HepG2 (cell line): ENCODE data around the gene GPR32. TPM values are rescaled to one million over a fixed set of nuclear protein-coding genes. Genes with fewer than 3 reads are reported as not detected.
"Not testable (repeated sequence)": the region's sequence is repeated elsewhere in the genome, so short reads cannot be mapped to it uniquely, and the experiment has no call there.

Source experiments
- ATAC-seq: fragments of 200-7000 bp; cut with Tn5 transposase; 3 replicates; pipeline ENCODE4 v1.9.1; 2020; ENCODE audit warnings: mild to moderate bottlenecking, moderate library complexity
- BruUV-seq: library from RNA; stranded (reverse); fragments of 400-500 nt; replicated peaks from 2 replicates; lab custom pipeline; 2021; lab: Mats Ljungman, UMichigan
- CTCF ChIA-PET: fragments of 300-600 bp; formaldehyde crosslinking; extraction: SDS; loops from one replicate; lab custom pipeline; 2021; ENCODE audit warnings: low total read pairs, inconsistent platforms, low intra/inter-chr PET ratio; lab: Yijun Ruan, JAX
- POLR2A ChIA-PET: fragments of 350-600 bp; sonication (Branson Sonifier 250); formaldehyde crosslinking; loops from one replicate; lab custom pipeline; 2020; ENCODE audit warnings: antibody characterized with exemption, inconsistent platforms; lab: Yijun Ruan, JAX
- DNase-seq: peaks from one replicate; pipeline ENCODE4 v3.0.0-alpha.2; 2015; ENCODE audit warnings: low spot score
- FAIRE-seq: peaks from 3 replicates; lab custom pipeline; 2011; peaks lifted over from hg19 to GRCh38; lab: Jason Lieb, UNC
- H2AFZ ChIP-seq: one replicate; pipeline ENCODE4 v1.6.1; 2011; ENCODE audit warnings: low read length, inconsistent platforms
- H3K27ac ChIP-seq: fragments of 300-600 bp; 3 replicates; pipeline ENCODE4 v1.8.0; 2011; ENCODE audit warnings: mixed run types, mild to moderate bottlenecking, mixed read lengths, low read length, inconsistent platforms; ENCODE audit not compliant: insufficient read depth; ENCODE audit errors: extremely low read length
- H3K27me3 ChIP-seq, 2 experiments: fragments of 200-600 bp in 1 of 2; 2 replicates in 1 of 2; 3 replicates in 1 of 2; pipeline versions ENCODE4 v1.6.0 to v1.8.0; 2011; ENCODE audit warnings: low read length in 2 of 2, mild to moderate bottlenecking in 2 of 2, moderate library complexity in 2 of 2, inconsistent platforms in 1 of 2; ENCODE audit not compliant: insufficient read depth in 2 of 2, control insufficient read depth in 1 of 2
- H3K36me3 ChIP-seq, 2 experiments: fragments of 200-600 bp in 1 of 2; replicated peaks in 1 of 2; 2 replicates in 1 of 2; 3 replicates in 1 of 2; pipeline versions ENCODE4 v1.5.1 to v1.8.0; 2011; ENCODE audit warnings: low read length in 2 of 2, inconsistent platforms in 1 of 2; ENCODE audit not compliant: insufficient read depth in 2 of 2, control insufficient read depth in 1 of 2
- H3K4me1 ChIP-seq: 2 replicates; pipeline ENCODE4 v1.5.1; 2012; ENCODE audit warnings: low read length, inconsistent platforms; ENCODE audit not compliant: insufficient read depth
- H3K4me2 ChIP-seq: 2 replicates; pipeline ENCODE4 v1.6.0; 2011; ENCODE audit warnings: low read depth, low read length, inconsistent platforms
- H3K4me3 ChIP-seq, 3 experiments: fragments of 200-600 bp in 1 of 3; sonication (generic), shearing (Covaris generic) in 1 of 3; replicated peaks in 1 of 3; 2 replicates each; pipeline ENCODE4 v1.5.1; 2011 to 2016; ENCODE audit warnings: low read length in 3 of 3, inconsistent platforms in 2 of 3, low read depth in 2 of 3, mild to moderate bottlenecking in 2 of 3, control low read depth in 1 of 3, mixed read lengths in 1 of 3; ENCODE audit not compliant: insufficient read depth in 1 of 3
- H3K79me2 ChIP-seq: one replicate; pipeline ENCODE4 v1.6.1; 2011; ENCODE audit warnings: low read length, inconsistent platforms; ENCODE audit not compliant: insufficient read depth
- H3K9ac ChIP-seq: 2 replicates; pipeline ENCODE4 v1.6.0; 2011; ENCODE audit warnings: mild to moderate bottlenecking, low read depth, low read length, inconsistent platforms; ENCODE audit not compliant: insufficient read depth
- H3K9me3 ChIP-seq: 2 replicates; pipeline ENCODE4 v1.5.1; 2012; ENCODE audit warnings: mild to moderate bottlenecking, low read length
- H4K20me1 ChIP-seq: 2 replicates; pipeline ENCODE4 v1.6.0; 2011; ENCODE audit warnings: inconsistent platforms, mild to moderate bottlenecking, low read length, moderate library complexity; ENCODE audit not compliant: insufficient read depth
- CEBPB ChIP-seq: IDR thresholded peaks from 2 replicates; pipeline ENCODE4 v1.6.1; 2011; ENCODE audit warnings: low read depth, low read length, improper control_type of control experiment, borderline replicate concordance
- CEBPG ChIP-seq: IDR thresholded peaks from 2 replicates; pipeline ENCODE4 v1.6.1; 2016
- ELF4 ChIP-seq: sonication (generic); formaldehyde crosslinking; IDR thresholded peaks from 2 replicates; pipeline ENCODE4 v1.5.0; 2020; ENCODE audit warnings: missing genetic modification reagents, mild to moderate bottlenecking, moderate library complexity, borderline replicate concordance
- HDAC2 ChIP-seq: sonication (generic); formaldehyde crosslinking; IDR thresholded peaks from 2 replicates; pipeline ENCODE4 v1.4.0; 2020; ENCODE audit warnings: missing genetic modification reagents
- NFYB ChIP-seq: sonication (generic); formaldehyde crosslinking; IDR thresholded peaks from 2 replicates; pipeline ENCODE4 v1.4.0; 2020; ENCODE audit warnings: missing genetic modification reagents
- NFYC ChIP-seq: IDR thresholded peaks from 2 replicates; pipeline ENCODE4 v1.6.1; 2016; ENCODE audit warnings: missing genetic modification reagents, missing compliant biosample characterization
- SRF ChIP-seq: IDR thresholded peaks from 2 replicates; pipeline ENCODE4 v1.6.1; 2011; ENCODE audit warnings: mild to moderate bottlenecking, low read depth, low read length, moderate library complexity
- THAP11 ChIP-seq: IDR thresholded peaks from 2 replicates; pipeline ENCODE4 v1.6.1; 2016; ENCODE audit warnings: missing biosample characterization, missing genetic modification reagents
- ZNF33A ChIP-seq: sonication (generic); formaldehyde crosslinking; IDR thresholded peaks from 2 replicates; pipeline ENCODE4 v1.5.1; 2020; ENCODE audit warnings: missing genetic modification reagents, mild to moderate bottlenecking, moderate library complexity, borderline replicate concordance
- ZNF563 ChIP-seq: sonication (generic); formaldehyde crosslinking; IDR thresholded peaks from 2 replicates; pipeline ENCODE4 v1.8.0; 2022; ENCODE audit warnings: mild to moderate bottlenecking, moderate library complexity, missing genetic modification reagents
- WGBS: methylation state at CpG from one replicate; pipeline ENCODE4 v1.1.6; 2017; ENCODE audit warnings: low lambda C conversion rate; 5-methylcytosine and 5-hydroxymethylcytosine counted together
- in situ Hi-C: cut with HindIII; loops from 2 replicates; pipeline ENCODE4 v1.10.0; 2017; ENCODE audit warnings: low pct_unique_long_range_greater_than_20kb; ENCODE audit not compliant: extremely low pct_ligation_motif_present
- intact Hi-C: fragments of 100-400 bp; cut with micrococcal nuclease; formaldehyde crosslinking; loops from one replicate; pipeline ENCODE4 v1.10.0; 2022; ENCODE audit not compliant: unreplicated experiment
- polyA plus RNA-seq, 8 experiments: library from polyadenylated mRNA; depleted of rRNA in 3 of 8; stranded (reverse) in 7 of 8; unstranded in 1 of 8; fragments of >200 nt; fragmentation: Illumina TruSeq in 4 of 8; extraction: Trizol in 4 of 8; gene quantifications; 2 replicates each; pipeline versions ENCODE4 v1.2.1 to v1.2.3, GENCODE V29; 2011 to 2016; ENCODE audit warnings: low read depth in 4 of 8, missing spikeins in 1 of 8, mixed read lengths in 1 of 8; ENCODE audit not compliant: insufficient read depth in 1 of 8
- total RNA-seq, 5 experiments: library from RNA; depleted of rRNA; stranded (reverse); fragments of >200 nt; fragmentation: Illumina TruSeq; extraction: Trizol; gene quantifications; 2 replicates each; pipeline ENCODE4 v1.2.3, GENCODE V29; 2016; ENCODE audit warnings: low read depth in 1 of 5
- TF ChIP-seq, protein P1 (sequence below): sonication (generic); formaldehyde crosslinking; IDR thresholded peaks from 2 replicates; pipeline ENCODE4 v1.5.0; 2020; ENCODE audit warnings: mild to moderate bottlenecking, missing genetic modification reagents

Gene GPR32
- total and polyA plus RNA-seq, 2 of the 13 experiments (the other 11 are each of a cell fraction or from before 2014, with no cell fraction given) = not detected

- FAIRE-seq, H2AFZ ChIP-seq, CTCF ChIA-PET, H4K20me1 ChIP-seq, H3K9me3 ChIP-seq, in situ Hi-C loops, H3K9ac ChIP-seq, H3K36me3 ChIP-seq, H3K4me1 ChIP-seq, H3K4me2 ChIP-seq, BruUV-seq, intact Hi-C loops, H3K4me3 ChIP-seq, POLR2A ChIA-PET, H3K79me2 ChIP-seq, ATAC-seq, H3K27me3 ChIP-seq, DNase-seq, H3K27ac ChIP-seq: not testable (repeated sequence)
- WGBS = 40% methylated on average over 3 of the region's 3 CpGs
Observed at GRCh38 chr19:50757624-50758023, 12.6 kb upstream of the GPR32 start.

DNA sequence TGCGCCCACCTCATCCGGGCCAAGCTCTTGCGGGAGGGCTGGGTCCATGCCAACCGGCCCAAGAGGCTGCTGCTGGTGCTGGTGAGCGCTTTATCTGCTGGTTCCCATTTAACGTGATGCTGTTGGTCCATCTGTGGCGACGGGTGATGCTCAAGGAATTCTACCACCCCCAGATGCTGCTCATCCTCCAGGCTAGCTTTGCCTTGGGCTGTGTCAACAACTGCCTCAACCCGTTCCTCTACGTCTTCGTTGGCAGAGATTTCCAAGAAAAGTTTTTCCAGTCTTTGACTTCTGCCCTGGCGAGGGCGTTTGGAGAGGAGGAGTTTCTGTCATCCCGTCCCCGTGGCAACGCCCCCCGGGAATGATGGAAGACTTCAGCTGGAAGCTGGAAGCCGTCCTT lies 11.2 kb upstream of the GPR32 start:
- ATAC-seq, POLR2A ChIA-PET, H3K9ac ChIP-seq, H3K9me3 ChIP-seq, intact Hi-C loops, H3K27ac ChIP-seq, H3K4me3 ChIP-seq, H3K36me3 ChIP-seq, FAIRE-seq, BruUV-seq, H3K4me1 ChIP-seq, DNase-seq, in situ Hi-C loops, CTCF ChIA-PET, H3K27me3 ChIP-seq, H3K79me2 ChIP-seq, H4K20me1 ChIP-seq, H2AFZ ChIP-seq, H3K4me2 ChIP-seq: not testable (repeated sequence)
- WGBS = 61% methylated on average over 6 of the region's 18 CpGs

- POLR2A ChIA-PET = no interaction called here
- Histone ChIP-seq H2AFZ (no peak overlapping the region), H3K79me2 (no peaks in the 10 kb centered on the region), H4K20me1 (no peaks in the 10 kb centered on the region), H3K4me1 (no peaks in the 10 kb centered on the region), H3K27ac (no peak overlapping the region), H3K4me3 (no peak overlapping the region), H3K27me3 (no peaks in the 10 kb centered on the region; a peak in 1 of 5 replicates), H3K4me2 (no peak overlapping the region), H3K9ac (no peak overlapping the region), H3K9me3 (no peaks in the 10 kb centered on the region), H3K36me3 (no peaks in the 10 kb centered on the region)
- in situ Hi-C loops = no loop called here
- CTCF ChIA-PET = no interaction called here
- intact Hi-C loops = no loop called here
- DNase-seq (peak; percentile 13), ATAC-seq (no peak), FAIRE-seq (no peak)
- 35% methylated on average over 4 of the region's 4 CpGs for WGBS
- BruUV-seq = no TSS peak
- TF ChIP-seq SRF = no peak
- TF ChIP-seq NFYC (CRISPR knock-in tag) = peak; percentile 76
- peak; percentile 85 for TF ChIP-seq NFYB (CRISPR knock-in tag)
- no peak for TF ChIP-seq HDAC2
- TF ChIP-seq CEBPG = 0 out of 2 replicates have a peak, but pooled peaks have one; percentile 25
- no peak for TF ChIP-seq ELF4 (CRISPR knock-in tag)
- TF ChIP-seq CEBPB = peak; percentile 81
- TF ChIP-seq ZNF33A = no peak
- TF ChIP-seq, protein P1, sequence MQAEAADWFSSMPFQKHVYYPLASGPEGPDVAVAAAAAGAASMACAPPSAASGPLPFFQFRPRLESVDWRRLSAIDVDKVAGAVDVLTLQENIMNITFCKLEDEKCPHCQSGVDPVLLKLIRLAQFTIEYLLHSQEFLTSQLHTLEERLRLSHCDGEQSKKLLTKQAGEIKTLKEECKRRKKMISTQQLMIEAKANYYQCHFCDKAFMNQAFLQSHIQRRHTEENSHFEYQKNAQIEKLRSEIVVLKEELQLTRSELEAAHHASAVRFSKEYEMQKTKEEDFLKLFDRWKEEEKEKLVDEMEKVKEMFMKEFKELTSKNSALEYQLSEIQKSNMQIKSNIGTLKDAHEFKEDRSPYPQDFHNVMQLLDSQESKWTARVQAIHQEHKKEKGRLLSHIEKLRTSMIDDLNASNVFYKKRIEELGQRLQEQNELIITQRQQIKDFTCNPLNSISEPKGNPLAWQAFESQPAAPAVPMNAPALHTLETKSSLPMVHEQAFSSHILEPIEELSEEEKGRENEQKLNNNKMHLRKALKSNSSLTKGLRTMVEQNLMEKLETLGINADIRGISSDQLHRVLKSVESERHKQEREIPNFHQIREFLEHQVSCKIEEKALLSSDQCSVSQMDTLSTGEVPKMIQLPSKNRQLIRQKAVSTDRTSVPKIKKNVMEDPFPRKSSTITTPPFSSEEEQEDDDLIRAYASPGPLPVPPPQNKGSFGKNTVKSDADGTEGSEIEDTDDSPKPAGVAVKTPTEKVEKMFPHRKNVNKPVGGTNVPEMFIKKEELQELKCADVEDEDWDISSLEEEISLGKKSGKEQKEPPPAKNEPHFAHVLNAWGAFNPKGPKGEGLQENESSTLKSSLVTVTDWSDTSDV (CRISPR knock-in tag) = no peak
- no peak for TF ChIP-seq ZNF563 (CRISPR knock-in tag)
- TF ChIP-seq THAP11 = peak; percentile 91
Observed at GRCh38 chr19:50759886-50760285, 10.4 kb upstream of the GPR32 start.
